IPS-15b (cell line): Measurements from ENCODE around the gene SLC15A1.

ENCODE experiments used
- H3K27me3 ChIP-seq: one replicate; pipeline ENCODE4 v1.6.1; 2013; ENCODE audit warnings: low read length; ENCODE audit not compliant: control insufficient read depth, insufficient read depth
- H3K36me3 ChIP-seq: one replicate; pipeline ENCODE4 v1.6.1; 2013; ENCODE audit warnings: low read length; ENCODE audit not compliant: control insufficient read depth, insufficient read depth
- H3K4me1 ChIP-seq: one replicate; pipeline ENCODE4 v1.6.1; 2013; ENCODE audit warnings: mild to moderate bottlenecking, low read length; ENCODE audit not compliant: control insufficient read depth, insufficient read depth
- H3K4me3 ChIP-seq: one replicate; pipeline ENCODE4 v1.5.1; 2013; ENCODE audit warnings: low read depth, low read length
- H3K9ac ChIP-seq: one replicate; pipeline ENCODE4 v1.6.1; 2013; ENCODE audit warnings: low read depth, mild to moderate bottlenecking, low read length
- H3K9me3 ChIP-seq: one replicate; pipeline ENCODE4 v1.6.1; 2013; ENCODE audit warnings: mild to moderate bottlenecking, low read length; ENCODE audit not compliant: control insufficient read depth, insufficient read depth

SLC15A1 gene

GRCh38 chr13:98719527-98720250 is 32.8 kb downstream of the SLC15A1 start:
- no peaks in the 10 kb centered on the region for H3K36me3 ChIP-seq
- no peaks in the 10 kb centered on the region for H3K27me3 ChIP-seq
- no peaks in the 10 kb centered on the region for H3K4me1 ChIP-seq
- no peaks in the 10 kb centered on the region for H3K9me3 ChIP-seq
- H3K9ac ChIP-seq: no peak overlapping the region
- no peak overlapping the region for H3K4me3 ChIP-seq

GRCh38 chr13:98717891-98718290 is 34.6 kb downstream of the SLC15A1 start:
- no peak overlapping the region for H3K9ac ChIP-seq
- H3K27me3 ChIP-seq: no peaks in the 10 kb centered on the region
- no peaks in the 10 kb centered on the region for H3K4me1 ChIP-seq
- H3K4me3 ChIP-seq: no peak overlapping the region
- no peaks in the 10 kb centered on the region for H3K9me3 ChIP-seq
- H3K36me3 ChIP-seq: no peaks in the 10 kb centered on the region

GRCh38 chr13:98717256-98717655 is 35.2 kb downstream of the SLC15A1 start:
- no peaks in the 10 kb centered on the region for H3K36me3 ChIP-seq
- H3K9ac ChIP-seq: no peak overlapping the region
- H3K27me3 ChIP-seq: no peaks in the 10 kb centered on the region
- H3K9me3 ChIP-seq: no peaks in the 10 kb centered on the region
- H3K4me3 ChIP-seq: no peak overlapping the region
- no peaks in the 10 kb centered on the region for H3K4me1 ChIP-seq

GRCh38 chr13:98710521-98710920 is 42.0 kb downstream of the SLC15A1 start:
- Histone ChIP-seq H3K27me3 (no peaks in the 10 kb centered on the region), H3K36me3 (no peaks in the 10 kb centered on the region), H3K9ac (no peak overlapping the region), H3K4me3 (no peak overlapping the region), H3K4me1 (no peaks in the 10 kb centered on the region), H3K9me3 (no peaks in the 10 kb centered on the region)

GRCh38 chr13:98707281-98707999 is 45.0 kb downstream of the SLC15A1 start:
- Histone ChIP-seq H3K9me3 (no peaks in the 10 kb centered on the region), H3K36me3 (no peaks in the 10 kb centered on the region), H3K4me1 (no peaks in the 10 kb centered on the region), H3K4me3 (no peak overlapping the region), H3K27me3 (no peaks in the 10 kb centered on the region), H3K9ac (no peak overlapping the region)

GRCh38 chr13:98706446-98707110 is 45.9 kb downstream of the SLC15A1 start:
- Histone ChIP-seq H3K9ac (no peak overlapping the region), H3K27me3 (no peaks in the 10 kb centered on the region), H3K4me1 (no peaks in the 10 kb centered on the region), H3K4me3 (no peak overlapping the region), H3K9me3 (no peaks in the 10 kb centered on the region), H3K36me3 (no peaks in the 10 kb centered on the region)

GRCh38 chr13:98697791-98698190 is 54.7 kb downstream of the SLC15A1 start:
- no peaks in the 10 kb centered on the region for H3K36me3 ChIP-seq
- H3K4me3 ChIP-seq: no peak overlapping the region
- no peaks in the 10 kb centered on the region for H3K9me3 ChIP-seq
- H3K4me1 ChIP-seq: no peaks in the 10 kb centered on the region
- H3K9ac ChIP-seq: no peak overlapping the region
- H3K27me3 ChIP-seq: no peaks in the 10 kb centered on the region

- H3K9me3 ChIP-seq: no peaks in the 10 kb centered on the region
- H3K9ac ChIP-seq: no peak overlapping the region
- H3K36me3 ChIP-seq: no peaks in the 10 kb centered on the region
- H3K27me3 ChIP-seq: no peaks in the 10 kb centered on the region
- H3K4me1 ChIP-seq: peaks cover under 1% of the 10 kb centered on the region
- H3K4me3 ChIP-seq: no peak overlapping the region
Observed at GRCh38 chr13:98693756-98694155, 58.7 kb downstream of the SLC15A1 start.

GRCh38 chr13:98691360-98691759 is 61.1 kb downstream of the SLC15A1 start:
- Histone ChIP-seq H3K9me3 (no peaks in the 10 kb centered on the region), H3K36me3 (no peaks in the 10 kb centered on the region), H3K4me3 (no peak overlapping the region), H3K27me3 (no peaks in the 10 kb centered on the region), H3K4me1 (peaks cover 15% of the 10 kb centered on the region), H3K9ac (no peak overlapping the region)

GRCh38 chr13:98690348-98691022 is 62.0 kb downstream of the SLC15A1 start:
- Histone ChIP-seq H3K9me3 (no peaks in the 10 kb centered on the region), H3K9ac (no peak overlapping the region), H3K27me3 (no peaks in the 10 kb centered on the region), H3K36me3 (no peaks in the 10 kb centered on the region), H3K4me1 (peaks cover 15% of the 10 kb centered on the region), H3K4me3 (no peak overlapping the region)

GRCh38 chr13:98689347-98689968 is 63.0 kb downstream of the SLC15A1 start:
- H3K4me1 ChIP-seq: peaks cover 15% of the 10 kb centered on the region
- H3K9ac ChIP-seq: no peak overlapping the region
- no peaks in the 10 kb centered on the region for H3K36me3 ChIP-seq
- no peak overlapping the region for H3K4me3 ChIP-seq
- H3K27me3 ChIP-seq: no peaks in the 10 kb centered on the region
- H3K9me3 ChIP-seq: no peaks in the 10 kb centered on the region
